SKM-1 (cell line): ENCODE data around the gene AOPEP.
"Not testable (repeated sequence)": the region's sequence is repeated elsewhere in the genome, so short reads cannot be mapped to it uniquely, and the experiment has no call there.

Experiments
- DNase-seq: peaks from one replicate; lab custom pipeline; 2025; ENCODE audit not compliant: unreplicated experiment; lab: John Stamatoyannopoulos, UW

AOPEP gene

DNA sequence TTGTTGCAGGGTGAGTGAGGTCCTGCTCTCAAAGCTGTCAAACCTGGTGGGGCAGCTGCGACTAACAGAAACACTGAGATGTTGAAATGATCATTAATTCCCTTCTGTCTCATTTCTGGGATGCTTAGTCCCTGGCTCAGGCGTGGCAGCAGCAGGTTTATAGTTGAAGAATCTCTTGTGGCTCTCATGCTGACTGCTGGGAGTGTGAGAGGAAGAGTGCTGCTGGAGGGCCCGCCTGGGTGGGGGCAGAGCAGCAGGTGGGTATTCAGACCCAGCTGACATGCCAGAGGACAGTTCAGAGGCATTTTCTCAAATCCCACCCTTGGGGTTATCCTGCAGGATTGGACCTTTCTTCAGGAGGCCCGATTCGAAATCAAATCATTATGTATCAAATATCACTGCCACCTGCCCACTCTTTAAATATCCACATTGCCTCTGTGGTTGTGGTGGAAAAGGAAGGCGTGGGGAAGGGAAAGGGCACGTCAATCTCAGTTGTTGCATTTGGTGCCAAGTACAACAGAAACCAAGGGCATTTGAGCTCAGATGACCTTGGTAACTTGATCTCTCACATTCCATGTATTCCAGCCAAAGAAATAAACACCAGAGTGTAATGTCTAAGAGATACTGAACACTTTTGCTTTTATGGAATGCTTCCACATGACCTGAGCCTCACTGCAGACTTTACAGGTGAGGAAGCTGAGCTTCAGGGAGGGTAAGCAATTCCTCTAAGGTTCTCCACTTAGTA is 224.3 kb downstream of the AOPEP start:
- DNase-seq: no peak

DNA sequence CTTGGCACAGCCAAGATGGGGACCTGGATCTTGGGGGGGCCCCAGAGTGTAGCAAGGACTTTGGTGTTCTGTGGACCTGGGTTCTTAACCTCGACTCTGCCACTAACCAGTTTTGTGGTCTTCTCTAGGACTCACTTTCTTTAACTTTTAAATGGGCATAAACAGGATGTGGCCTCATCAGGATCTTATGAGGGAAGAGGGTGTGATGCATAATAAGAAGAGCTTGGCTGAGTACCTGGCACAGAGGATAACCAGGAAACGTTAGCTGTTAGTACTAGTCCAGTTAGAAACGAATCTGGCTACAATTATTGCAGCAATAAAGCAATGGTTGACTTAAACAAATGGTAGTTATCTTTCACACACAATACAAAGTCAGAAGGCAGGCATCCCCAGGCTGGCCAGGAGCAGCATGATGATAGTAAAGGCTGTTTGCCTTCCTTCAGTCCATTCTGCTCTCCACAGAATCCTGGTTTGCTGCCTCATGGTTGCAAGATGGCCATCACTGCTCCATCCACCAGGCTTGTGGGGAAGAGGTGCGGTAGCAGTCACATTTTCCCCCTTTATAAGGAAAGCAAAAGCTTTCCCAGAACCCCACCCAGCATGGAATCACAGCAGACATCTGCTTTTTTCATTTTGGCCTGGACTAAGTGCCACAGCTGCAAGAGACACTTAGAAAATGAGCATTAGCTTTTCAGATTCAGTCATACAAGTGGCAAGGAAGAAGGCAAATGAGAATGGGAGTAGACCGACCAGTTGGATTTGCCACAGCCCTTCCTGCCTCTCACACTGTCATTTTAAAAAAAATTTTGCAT is 225.0 kb downstream of the AOPEP start:
- DNase-seq: no peak

DNA sequence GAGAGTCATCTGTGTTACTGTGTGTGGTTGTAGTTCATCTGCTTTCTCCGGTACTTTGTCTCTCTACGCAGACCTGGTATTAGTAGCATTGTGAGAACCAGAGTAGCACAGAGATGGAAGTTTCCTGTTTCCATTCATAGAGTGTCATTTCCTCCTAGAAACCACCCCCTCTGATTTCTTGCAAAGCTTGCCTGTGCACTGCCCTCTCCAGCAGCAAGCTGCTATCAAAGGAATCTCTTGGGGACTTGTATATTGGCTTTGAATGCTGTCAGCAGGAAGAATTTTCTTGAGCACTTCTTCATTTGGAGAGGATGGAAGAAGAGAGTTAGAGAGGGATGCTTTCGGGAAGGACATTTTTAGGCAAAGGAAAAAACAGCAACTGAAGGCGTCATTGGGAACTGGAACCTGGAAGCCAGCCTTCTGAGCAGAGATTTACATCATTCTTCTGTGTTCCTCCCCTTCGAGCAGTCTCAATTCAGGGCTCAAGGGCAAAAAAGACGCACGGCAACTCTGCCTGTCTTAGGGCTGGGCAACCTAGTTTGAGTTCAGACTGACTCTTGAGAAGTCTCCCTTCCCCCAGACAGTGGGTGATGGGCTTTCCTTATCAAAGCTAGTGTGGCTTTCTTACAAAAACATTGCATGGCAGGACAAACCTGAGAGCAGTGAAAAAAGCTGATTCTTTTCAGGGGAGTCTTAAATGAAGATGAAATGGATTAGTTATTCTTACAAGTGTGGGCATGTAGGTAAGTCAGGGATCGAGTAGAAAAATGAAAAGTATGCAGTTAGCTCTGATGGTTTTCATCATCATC is 226.3 kb downstream of the AOPEP start:
- no peak for DNase-seq

DNA sequence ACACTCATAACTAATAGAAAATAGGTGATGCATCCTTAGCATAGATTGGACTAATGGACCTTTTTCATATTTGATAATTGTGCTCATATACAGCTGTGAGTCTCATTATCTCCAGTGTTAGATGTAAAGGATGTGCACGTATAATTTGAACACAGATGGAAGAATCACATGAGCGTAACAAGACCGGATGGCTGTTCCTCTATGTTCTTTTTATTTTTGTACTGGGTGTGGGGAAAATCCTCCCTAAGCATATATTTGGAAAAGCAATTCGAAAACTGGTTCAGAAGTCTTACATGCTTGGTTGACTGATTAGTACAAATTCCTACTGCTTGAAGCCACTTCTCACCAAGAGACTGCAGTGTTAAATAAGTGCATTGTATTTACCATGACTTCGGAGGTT is 230.2 kb downstream of the AOPEP start:
- DNase-seq: no peak

DNA sequence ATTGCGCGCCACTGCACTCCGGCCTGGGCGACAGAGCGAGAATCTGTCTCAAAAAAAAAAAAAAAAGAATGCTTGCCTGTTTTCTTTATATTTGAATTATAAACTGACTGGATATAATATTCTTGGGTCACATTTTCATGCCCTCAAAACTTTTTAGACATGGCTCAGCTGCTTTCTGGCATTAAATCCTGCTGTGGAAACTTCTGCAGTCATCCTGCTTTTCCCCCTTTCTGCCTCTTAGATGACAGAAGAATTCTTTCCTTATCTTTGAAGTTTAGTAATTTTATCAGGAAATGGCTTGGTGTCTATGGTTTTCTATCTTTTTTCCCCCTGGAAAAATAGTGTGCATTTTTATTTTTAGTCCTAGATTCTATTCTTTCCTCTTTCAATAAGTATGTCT is 234.5 kb downstream of the AOPEP start:
- no peak for DNase-seq

DNA sequence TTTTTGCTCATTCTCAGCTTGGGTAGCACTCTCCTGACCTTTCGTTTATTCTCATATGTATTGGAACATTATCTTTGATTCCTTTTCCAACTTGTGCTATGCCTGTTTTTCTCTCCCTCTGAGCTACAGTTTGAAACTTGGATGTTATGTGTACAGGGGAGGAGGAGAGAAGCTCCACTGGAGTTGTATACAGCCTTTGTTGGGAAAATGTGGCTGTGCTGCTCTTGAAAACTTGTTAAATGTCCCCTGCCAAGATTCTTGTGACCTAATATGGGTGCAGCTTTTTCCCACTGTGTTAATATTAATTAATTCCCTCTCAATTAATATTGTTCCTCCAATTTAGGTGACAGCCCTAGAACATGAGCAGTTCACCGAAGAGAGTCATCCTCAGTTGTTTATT is 235.4 kb downstream of the AOPEP start:
- DNase-seq: no peak

DNA sequence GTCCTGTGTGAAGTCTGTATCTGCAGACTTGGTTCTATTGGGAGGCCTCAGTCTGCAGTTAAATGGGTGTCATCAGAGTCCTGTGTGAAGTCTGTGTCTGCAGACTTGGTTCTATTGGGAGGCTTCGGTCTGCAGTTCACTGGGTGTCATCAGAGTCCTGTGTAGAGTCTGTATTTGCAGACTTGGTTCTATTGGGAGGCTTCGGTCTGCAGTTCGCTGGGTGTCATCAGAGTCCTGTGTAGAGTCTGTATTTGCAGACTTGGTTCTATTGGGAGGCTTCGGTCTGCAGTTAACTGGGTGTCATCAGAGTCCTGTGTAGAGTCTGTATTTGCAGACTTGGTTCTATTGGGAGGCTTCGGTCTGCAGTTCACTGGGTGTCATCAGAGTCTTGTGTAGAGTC is 239.1 kb downstream of the AOPEP start:
- DNase-seq: not testable (repeated sequence)

DNA sequence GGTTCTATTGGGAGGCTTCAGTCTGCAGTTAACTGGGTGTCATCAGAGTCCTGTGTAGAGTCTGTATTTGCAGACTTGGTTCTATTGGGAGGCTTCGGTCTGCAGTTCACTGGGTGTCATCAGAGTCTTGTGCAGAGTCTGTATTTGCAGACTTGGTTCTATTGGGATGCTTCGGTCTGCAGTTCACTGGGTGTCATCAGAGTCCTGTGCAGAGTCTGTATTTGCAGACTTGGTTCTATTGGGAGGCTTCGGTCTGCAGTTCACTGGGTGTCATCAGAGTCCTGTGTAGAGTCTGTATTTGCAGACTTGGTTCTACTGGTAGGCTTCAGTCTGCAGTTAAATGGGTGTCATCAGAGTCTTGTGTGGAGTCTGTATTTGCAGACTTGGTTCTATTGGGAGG is 239.5 kb downstream of the AOPEP start:
- DNase-seq: not testable (repeated sequence)

DNA sequence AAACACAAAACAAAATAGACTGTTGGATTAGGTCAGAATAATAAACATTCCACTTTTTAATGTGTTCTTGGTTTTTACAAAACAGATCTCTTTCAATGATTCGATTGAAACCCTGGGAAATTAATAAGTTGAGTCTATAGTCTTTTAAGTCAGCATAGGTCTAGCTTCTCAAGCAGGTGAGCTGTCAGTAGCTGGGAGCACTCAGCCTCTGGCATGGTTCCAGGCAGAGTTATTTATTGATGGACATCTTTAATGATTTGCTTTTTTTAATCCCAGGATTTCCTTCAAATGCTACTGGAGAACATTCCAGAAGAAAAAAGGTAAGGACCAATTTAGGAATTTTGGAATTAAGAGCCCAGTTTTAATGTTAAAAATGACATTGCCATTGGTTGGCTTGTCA is 241.0 kb downstream of the AOPEP start:
- no peak for DNase-seq

DNA sequence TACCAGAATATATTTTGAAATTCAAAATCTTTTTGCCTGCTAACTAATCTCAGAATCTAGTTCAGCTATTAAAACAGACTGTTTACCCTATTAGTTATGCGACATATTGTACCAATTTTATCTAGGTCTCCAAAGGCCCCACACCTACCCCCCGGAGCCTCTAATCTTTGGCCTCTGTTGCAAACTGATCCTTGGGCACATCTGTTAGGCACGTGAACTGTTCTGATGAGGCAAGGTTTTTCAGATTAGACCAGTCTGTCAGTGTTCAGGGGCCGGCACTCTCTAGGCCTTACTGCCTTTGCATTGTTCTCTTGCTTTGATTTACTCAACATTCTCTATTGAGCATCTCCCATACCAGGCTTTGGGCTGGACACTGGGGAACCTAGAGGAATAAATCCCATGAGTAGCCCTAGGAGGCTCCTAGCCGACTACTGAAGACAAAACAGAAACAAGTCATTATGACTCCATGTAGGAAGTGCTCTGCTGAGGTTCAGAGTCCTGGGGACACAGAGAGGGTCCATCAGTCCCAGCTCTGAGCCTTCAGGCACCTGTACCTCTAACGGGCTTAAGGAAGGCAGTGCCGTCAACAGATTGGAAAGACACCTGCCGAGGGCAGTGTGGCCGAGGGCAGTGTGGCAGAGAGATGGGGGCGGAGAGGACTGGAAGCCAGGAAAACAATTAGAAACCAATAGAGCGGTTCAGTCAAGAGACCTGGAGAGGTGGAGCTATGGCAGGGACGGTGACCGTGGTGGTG is 245.1 kb downstream of the AOPEP start:
- DNase-seq: no peak

DNA sequence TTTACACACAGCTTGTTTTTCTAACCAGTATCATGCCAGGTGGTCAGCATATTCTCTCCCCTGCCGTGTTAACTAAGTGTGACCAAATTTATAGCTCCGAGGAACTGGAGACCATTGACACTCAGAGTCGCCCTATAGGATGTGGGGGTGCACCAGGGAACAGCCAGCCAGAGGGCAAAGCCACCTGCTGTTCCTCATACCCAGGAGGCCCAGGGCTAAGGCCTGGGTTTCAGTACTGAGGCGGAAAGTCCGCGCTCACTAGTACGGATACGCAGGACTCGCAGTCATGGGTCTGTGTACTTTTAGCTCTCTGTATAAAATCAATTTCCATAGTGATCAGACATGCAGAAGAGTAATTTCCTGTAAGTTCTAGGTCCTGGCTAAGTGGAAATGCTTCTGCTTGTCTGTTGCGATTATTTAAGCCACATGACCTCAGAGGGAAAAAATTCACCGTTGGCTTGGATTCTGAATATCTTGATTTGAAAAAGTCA is 247.0 kb downstream of the AOPEP start:
- no peak for DNase-seq

DNA sequence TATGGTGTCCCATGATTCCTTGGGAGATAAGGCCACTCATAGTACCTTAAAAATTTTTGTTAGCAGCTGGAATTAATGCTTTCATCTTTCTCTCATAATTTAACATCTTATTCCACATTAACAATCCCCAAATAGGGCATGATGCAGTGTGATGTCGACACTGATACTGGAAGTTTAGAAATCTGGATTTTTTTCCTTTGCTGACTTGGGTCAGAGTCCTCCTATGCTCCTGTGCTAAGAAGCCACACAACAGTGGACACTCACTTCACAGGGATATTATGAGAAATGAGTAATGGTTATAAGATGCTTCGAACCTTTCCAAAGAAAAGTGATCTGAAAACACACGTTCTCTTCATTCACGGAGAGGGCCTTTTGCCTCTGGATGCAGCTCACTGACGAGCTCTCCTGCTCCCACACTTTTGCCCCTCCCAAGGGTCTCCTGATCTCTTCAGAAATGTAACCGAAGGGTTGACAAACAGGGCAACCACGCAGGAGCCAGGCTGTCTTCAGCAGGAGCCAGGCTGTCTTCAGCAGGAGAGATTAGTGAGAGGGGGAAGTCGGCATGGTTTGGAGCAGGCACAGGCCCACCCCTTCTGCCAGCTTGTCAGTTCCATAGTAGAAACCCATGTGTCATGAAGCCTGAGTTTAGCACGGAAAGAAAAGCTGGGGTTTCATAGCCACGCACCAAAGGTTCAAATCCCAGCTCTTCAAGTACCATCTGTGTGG is 247.8 kb downstream of the AOPEP start:
- DNase-seq: no peak

DNA sequence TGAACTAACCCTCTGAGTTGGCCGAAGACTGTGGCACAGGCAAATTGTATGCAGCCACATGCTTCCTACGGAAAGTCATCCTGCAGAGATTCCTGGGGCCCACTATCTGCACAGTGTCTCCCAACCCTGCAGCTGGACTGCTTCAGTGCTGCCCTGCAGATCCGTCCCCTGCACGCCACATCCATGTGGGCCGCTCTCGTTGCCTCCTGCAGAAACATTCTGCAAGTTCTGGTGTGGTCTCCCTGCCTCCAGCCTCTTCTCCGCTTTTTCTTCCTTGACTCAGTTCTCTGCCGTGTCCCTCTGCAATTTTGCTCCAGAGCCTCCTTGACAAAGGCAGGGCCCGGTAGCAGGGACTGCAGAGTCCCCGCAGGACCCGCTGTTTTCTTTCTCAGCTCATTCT is 249.0 kb downstream of the AOPEP start:
- DNase-seq: no peak

DNA sequence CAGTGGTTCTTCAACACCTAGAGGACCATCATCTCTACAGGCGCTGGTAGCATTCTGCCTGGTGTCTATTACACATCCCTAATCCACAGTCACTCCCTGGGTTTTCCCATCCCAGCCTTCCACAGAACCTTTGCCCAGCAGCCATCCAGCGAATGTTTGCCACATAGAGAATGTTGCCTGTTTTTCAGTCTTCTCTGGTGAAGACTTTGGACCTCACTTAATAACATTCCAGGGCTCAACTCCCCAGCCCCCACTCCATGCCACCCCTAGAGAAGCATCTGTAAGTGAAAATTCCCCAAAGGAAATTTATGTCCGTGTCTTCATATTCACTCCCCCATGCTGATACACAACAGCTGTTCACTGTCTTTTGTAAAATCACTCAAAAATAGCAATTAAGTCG is 249.6 kb downstream of the AOPEP start:
- DNase-seq: no peak

DNA sequence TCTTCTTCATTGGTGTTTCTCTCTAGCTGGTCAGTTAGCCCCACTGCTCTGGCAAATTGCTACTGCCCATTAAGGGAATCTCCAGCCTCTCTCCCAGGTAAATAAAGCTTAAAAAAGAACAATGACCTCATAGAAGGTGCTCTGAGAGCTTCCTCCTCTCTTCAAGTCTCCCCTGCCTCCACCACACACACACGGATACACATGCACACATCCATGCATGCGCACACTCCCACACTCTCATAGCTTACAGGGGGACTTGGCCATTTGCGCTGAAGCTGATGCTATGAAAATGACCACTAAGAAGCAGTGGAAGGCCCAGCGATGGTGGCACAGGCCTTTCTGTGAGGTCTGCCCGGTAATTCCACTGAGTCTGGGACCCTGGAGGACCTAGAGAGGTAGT is 250.9 kb downstream of the AOPEP start:
- DNase-seq: no peak

DNA sequence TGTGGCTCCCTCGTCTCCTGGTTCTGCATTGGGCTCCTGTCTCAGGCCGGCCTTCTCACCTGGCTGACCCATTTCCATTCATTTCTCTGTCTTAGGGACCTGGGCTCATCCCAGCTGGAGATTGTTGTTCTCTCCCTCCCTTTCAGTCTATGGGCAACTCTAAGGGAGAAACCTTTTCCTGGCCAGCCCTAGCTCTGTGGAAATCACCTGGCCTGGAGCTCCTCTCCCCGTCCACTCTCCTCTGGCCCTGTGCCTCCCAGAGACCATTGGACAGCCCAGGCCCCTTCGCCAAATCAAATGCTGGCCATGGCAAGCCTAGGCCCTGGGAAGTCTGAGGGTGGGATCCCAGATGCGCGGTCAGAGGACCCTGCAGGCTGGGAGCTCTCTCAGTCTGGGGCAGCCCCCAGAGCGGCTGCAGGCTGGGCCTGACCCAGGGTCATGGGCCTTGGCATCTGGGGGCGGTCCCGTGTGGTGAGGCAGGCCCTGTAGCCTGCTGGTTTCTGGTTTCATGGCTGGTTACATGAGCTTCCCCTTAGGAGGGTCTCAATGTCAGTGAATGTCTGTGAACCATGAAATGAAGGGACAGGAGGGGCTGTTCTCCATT is 253.5 kb downstream of the AOPEP start:
- no peak for DNase-seq

DNA sequence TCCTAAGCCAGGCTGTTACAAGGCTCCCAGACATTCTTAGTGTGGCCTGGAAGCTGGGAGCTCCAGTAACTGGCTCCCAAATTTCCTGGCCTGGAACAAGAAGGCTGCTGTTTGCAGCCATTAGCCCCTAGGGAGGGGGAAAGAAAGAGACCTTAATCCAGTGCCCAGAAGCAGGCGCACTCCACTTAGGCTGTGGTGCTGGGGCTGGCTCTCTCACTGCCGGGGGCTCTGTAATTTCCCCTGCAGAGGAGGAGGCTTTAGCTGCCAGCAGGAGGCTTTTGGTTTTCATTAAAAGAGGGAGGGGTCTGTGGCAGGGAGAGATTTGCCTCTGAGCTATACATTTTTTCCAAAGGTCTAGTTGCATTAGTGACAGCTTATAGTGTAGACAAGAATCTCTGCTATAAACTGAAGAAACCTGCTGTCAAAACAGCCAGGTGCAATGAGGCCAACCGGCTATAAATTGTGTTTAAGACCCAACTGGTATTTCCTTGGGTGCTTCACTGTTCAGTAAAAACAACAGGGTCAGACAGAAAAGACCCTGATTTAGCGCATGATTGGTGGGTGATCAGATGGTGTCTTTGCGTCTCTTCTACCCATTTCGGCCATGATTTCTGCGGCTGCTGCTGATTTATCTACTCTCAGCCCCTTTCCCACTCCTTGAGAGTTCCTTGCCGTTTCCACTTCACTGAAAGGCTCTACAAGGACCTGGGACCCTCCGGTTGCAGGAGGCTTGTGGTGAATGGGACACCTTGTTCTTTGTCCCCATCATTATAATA is 254.6 kb downstream of the AOPEP start:
- no peak for DNase-seq

DNA sequence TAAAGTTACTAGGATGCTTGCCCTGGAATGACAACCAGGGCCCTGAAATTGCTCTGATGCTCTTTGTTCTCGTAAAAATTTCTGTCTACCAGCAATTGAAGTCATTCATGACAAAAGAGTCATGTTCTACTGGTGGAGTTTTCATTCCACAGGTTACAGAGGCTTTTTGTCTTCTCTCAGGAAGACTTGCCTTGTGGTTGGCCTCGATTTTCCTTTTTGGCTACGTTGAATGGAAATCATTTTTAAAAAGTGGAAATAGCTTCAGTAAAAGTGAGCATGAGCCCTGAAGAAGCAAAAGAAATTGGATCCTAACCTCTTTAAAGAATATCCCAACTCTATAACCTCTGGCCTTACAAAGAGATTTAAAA is 255.2 kb downstream of the AOPEP start:
- DNase-seq: no peak

DNA sequence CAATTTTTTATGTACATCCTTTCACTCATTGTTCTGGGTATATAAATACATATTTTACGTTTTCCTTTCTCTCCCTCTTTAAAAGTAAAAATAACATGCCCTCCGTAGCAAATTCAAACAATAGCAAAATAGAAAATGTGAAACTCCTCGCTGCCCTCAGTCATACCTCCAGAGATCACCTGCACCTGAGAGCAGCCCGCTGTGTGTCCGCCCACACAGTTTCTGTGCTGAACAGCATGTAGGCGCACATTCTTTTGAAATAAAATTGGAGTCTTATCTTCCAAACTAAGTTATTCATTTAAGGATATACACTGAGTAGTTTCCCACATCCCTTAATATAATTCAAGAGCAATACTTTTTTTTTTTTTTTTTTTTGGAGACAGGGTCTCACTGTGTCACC is 255.7 kb downstream of the AOPEP start:
- DNase-seq: no peak
